PFSK-1 (cell line): ENCODE results near the gene BMERB1.

Experiments
- FOXP2 ChIP-seq: optimal IDR thresholded peaks from 2 replicates; pipeline ENCODE3; 2011; ENCODE audit warnings: borderline replicate concordance, control low read depth, inconsistent platforms; ENCODE audit not compliant: insufficient read depth; ENCODE audit errors: extremely low read length, extremely low read depth
- POLR2AphosphoS5 ChIP-seq: IDR thresholded peaks from 2 replicates; pipeline ENCODE4 v1.6.1; 2012; ENCODE audit warnings: low read depth, mild to moderate bottlenecking, control low read depth, low read length, moderate library complexity
- SIN3A ChIP-seq: IDR thresholded peaks from 2 replicates; pipeline ENCODE4 v1.6.1; 2012; ENCODE audit warnings: mild to moderate bottlenecking, low read length, moderate library complexity, borderline replicate concordance; ENCODE audit not compliant: insufficient read depth
- TAF1 ChIP-seq: IDR thresholded peaks from 2 replicates; pipeline ENCODE4 v1.6.1; 2012; ENCODE audit warnings: low read length, control low read depth, borderline replicate concordance; ENCODE audit not compliant: insufficient read depth
- TF ChIP-seq, protein P1 (sequence below), 2 experiments: IDR thresholded peaks; 2 replicates each; pipeline versions ENCODE4 v1.6.1 to v1.8.0; 2011 to 2012; ENCODE audit warnings: low read depth in 2 of 2, low read length in 2 of 2, control low read depth in 1 of 2, inconsistent platforms in 1 of 2, mild to moderate bottlenecking in 1 of 2, moderate library complexity in 1 of 2; ENCODE audit not compliant: insufficient read depth in 1 of 2

BMERB1 gene

DNA sequence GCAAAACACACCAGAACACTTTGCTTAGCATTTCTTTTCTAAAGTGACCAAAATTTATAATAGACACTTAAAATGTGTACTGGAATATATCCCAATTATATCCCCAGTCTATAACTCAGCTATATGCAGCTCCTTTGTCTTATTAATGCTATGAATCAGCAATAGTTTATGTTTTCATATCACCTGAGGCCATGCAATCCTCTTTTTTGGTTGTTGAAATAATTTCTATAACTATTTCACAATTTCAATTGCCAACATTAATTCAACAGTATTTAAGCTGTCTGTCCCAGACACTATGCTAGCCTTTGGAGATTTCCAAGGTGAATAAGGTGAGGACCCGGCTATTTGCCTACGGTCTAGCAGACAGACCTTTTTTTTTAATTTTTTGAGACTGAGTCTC is 17.2 kb upstream of the BMERB1 start:
- TF ChIP-seq TAF1 (no peak), SIN3A (no peak), FOXP2 (no peak), POLR2AphosphoS5 (no peak)
- TF ChIP-seq, protein P1, sequence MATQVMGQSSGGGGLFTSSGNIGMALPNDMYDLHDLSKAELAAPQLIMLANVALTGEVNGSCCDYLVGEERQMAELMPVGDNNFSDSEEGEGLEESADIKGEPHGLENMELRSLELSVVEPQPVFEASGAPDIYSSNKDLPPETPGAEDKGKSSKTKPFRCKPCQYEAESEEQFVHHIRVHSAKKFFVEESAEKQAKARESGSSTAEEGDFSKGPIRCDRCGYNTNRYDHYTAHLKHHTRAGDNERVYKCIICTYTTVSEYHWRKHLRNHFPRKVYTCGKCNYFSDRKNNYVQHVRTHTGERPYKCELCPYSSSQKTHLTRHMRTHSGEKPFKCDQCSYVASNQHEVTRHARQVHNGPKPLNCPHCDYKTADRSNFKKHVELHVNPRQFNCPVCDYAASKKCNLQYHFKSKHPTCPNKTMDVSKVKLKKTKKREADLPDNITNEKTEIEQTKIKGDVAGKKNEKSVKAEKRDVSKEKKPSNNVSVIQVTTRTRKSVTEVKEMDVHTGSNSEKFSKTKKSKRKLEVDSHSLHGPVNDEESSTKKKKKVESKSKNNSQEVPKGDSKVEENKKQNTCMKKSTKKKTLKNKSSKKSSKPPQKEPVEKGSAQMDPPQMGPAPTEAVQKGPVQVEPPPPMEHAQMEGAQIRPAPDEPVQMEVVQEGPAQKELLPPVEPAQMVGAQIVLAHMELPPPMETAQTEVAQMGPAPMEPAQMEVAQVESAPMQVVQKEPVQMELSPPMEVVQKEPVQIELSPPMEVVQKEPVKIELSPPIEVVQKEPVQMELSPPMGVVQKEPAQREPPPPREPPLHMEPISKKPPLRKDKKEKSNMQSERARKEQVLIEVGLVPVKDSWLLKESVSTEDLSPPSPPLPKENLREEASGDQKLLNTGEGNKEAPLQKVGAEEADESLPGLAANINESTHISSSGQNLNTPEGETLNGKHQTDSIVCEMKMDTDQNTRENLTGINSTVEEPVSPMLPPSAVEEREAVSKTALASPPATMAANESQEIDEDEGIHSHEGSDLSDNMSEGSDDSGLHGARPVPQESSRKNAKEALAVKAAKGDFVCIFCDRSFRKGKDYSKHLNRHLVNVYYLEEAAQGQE (IDR thresholded peaks at IDR 0.05; ENCODE audit: insufficient read depth in 1 of 2, low read depth in 2 of 2, low read length in 2 of 2): no peak

- TF ChIP-seq, protein P1 (IDR thresholded peaks at IDR 0.05; ENCODE audit: insufficient read depth in 1 of 2, low read depth in 2 of 2, low read length in 2 of 2): no peak
- TF ChIP-seq FOXP2 (no peak), SIN3A (no peak), POLR2AphosphoS5 (no peak), TAF1 (no peak)
These were observed 16.2 kb upstream of the BMERB1 start for GRCh38 chr16:15418206-15418605.

GRCh38 chr16:15422222-15422621 is 12.2 kb upstream of the BMERB1 start:
- no peak for TF ChIP-seq FOXP2
- no peak for TF ChIP-seq SIN3A
- TF ChIP-seq TAF1: no peak
- TF ChIP-seq, protein P1 (IDR thresholded peaks at IDR 0.05; ENCODE audit: insufficient read depth in 1 of 2, low read depth in 2 of 2, low read length in 2 of 2): no peak

DNA sequence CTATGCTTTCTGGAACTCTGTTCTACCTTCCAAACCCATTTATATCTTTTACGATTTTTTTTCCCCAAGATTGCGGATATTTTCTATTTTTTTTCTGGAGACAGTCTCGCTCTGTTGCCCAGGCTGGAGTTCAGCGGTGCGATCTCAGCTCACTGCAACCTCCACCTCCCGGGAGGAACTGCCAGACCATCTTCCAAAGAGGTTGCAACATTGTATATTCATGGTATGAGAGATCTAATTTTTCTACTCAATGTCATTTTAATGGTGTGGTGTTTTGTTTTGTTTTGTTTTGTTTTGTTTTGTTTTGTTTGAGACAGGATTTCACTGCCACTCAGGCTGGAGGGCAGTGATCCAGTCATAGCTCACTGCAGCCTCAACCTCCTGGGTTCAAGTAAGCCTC is 8.5 kb upstream of the BMERB1 start:
- TF ChIP-seq SIN3A: no peak
- TF ChIP-seq, protein P1 (IDR thresholded peaks at IDR 0.05; ENCODE audit: insufficient read depth in 1 of 2, low read depth in 2 of 2, low read length in 2 of 2): no peak
- TF ChIP-seq FOXP2: no peak
- no peak for TF ChIP-seq TAF1

DNA sequence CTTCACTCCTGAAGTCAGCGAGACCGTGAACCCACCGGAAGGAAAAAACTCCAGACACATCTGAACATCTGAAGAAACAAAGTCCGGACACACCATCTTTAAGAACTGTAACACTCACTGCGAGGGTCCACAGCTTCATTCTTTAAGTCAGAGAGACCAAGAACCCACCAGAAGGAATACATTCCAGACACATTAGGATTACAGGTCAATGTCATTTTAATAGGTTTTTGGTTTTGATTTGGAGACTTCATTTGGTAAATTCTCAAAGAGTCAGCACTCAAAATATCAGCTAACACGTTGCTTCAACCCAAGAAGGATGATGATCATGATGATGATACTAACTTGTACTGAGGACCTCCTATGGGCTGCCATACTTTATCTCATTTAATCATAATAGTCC is 7.6 kb upstream of the BMERB1 start:
- TF ChIP-seq FOXP2: no peak
- TF ChIP-seq, protein P1 (IDR thresholded peaks at IDR 0.05; ENCODE audit: insufficient read depth in 1 of 2, low read depth in 2 of 2, low read length in 2 of 2): no peak
- no peak for TF ChIP-seq TAF1
- TF ChIP-seq POLR2AphosphoS5: no peak
- TF ChIP-seq SIN3A: no peak
